Stomach (tissue), 9 donors: ENCODE data around the gene CEP72. TPM values are rescaled to one million over a fixed set of nuclear protein-coding genes. Genes with fewer than 3 reads are reported as not detected.

Experiments
- DNase-seq, 2 donors: peaks; one replicate each; pipeline versions ENCODE4 v3.0.0 to v3.0.0-alpha.2; 2013 to 2019
- H3K27ac ChIP-seq, 5 donors: fragments of 200-600 bp in 4 of 5; sonication (generic) in 4 of 5; one replicate each; pipeline ENCODE4 v1.5.1; 2013 to 2019; ENCODE audit warnings: mild to moderate bottlenecking in 1 of 5, moderate library complexity in 1 of 5
- H3K27me3 ChIP-seq, 3 donors: fragments of 200-600 bp; sonication (generic); one replicate each; pipeline ENCODE4 v1.5.1; 2017 to 2019; ENCODE audit warnings: mixed run types in 1 of 3
- H3K36me3 ChIP-seq, 4 donors: fragments of 200-600 bp; sonication (generic); 1 replicate in 3 of 4; 2 replicates in 1 of 4; pipeline ENCODE4 v1.5.1; 2016 to 2019
- H3K4me1 ChIP-seq, 4 donors: fragments of 200-600 bp; sonication (generic); one replicate each; pipeline ENCODE4 v1.5.1; 2016 to 2019
- H3K4me3 ChIP-seq, 4 donors: fragments of 200-600 bp; sonication (generic) in 3 of 4; one replicate each; pipeline ENCODE4 v1.5.1; 2016 to 2019; ENCODE audit warnings: mild to moderate bottlenecking in 1 of 4
- H3K9me3 ChIP-seq, 4 donors: fragments of 200-600 bp; sonication (generic); one replicate each; pipeline ENCODE4 v1.5.1; 2016 to 2019
- CTCF ChIP-seq, 7 experiments: fragments of 450-650 bp in 4 of 7; fragments of 200-600 bp in 3 of 7; sonication (generic) in 3 of 7; IDR thresholded peaks; one replicate each; pipeline ENCODE4 v1.5.1; 2016 to 2019; ENCODE audit warnings: antibody characterized with exemption in 7 of 7, control low read depth in 2 of 7, mild to moderate bottlenecking in 1 of 7
- EP300 ChIP-seq: sonication (generic); formaldehyde crosslinking; IDR thresholded peaks from one replicate; pipeline ENCODE4 v1.6.1; 2017; ENCODE audit warnings: antibody characterized with exemption
- POLR2A ChIP-seq, 4 donors: fragments of 450-650 bp; IDR thresholded peaks; one replicate each; pipeline ENCODE4 v1.6.1; 2016; ENCODE audit warnings: antibody characterized with exemption in 4 of 4, control low read depth in 2 of 4, mild to moderate bottlenecking in 1 of 4, moderate library complexity in 1 of 4
- POLR2AphosphoS5 ChIP-seq, 3 donors: sonication (generic); formaldehyde crosslinking; IDR thresholded peaks; one replicate each; pipeline ENCODE4 v1.6.1; 2016; ENCODE audit warnings: antibody characterized with exemption in 3 of 3
- WGBS, 5 donors: extraction: QIAGEN DNeasy Blood & Tissue Kit in 3 of 5; methylation state at CpG; one replicate each; pipeline versions ENCODE4 v1.1.5 to v1.1.7; 2013 to 2018; 5-methylcytosine and 5-hydroxymethylcytosine counted together
- intact Hi-C: fragments of 100-400 bp; cut with DNase I; formaldehyde crosslinking; loops from one replicate; pipeline ENCODE4 v1.15.1; 2023; ENCODE audit warnings: low total_unique reads
- polyA plus RNA-seq, 3 donors: library from polyadenylated mRNA; stranded (reverse); fragments of 200-250 nt; gene quantifications; one replicate each; pipeline ENCODE4 v1.2.3, GENCODE V29; 2013
- total RNA-seq, 5 donors: library from RNA; depleted of rRNA; stranded (reverse); fragments of >200 nt; gene quantifications; one replicate each; pipeline versions ENCODE4 v1.1.0 to v1.2.3, GENCODE V29; 2014 to 2016
- donor health status: healthy with polysubstance abuse.
- donor health status: Bipolar disorder and iron deficiency.
- donor health status: healthy.

The CEP72 gene
- total and polyA plus RNA-seq, 8 donors: 0.14 to 11.1 (median 2.1) TPM

- Histone ChIP-seq H3K4me1 (peaks cover 3 to 38% (median 27%) of the 10 kb centered on the region in 4 donors), H3K4me3 (no peak overlapping the region), H3K9me3 (no peaks in the 10 kb centered on the region), H3K27ac (no peak overlapping the region), H3K36me3 (no peaks in the 10 kb centered on the region), H3K27me3 (peaks cover 0 to 34% (median 0%) of the 10 kb centered on the region in 3 donors)
- no peak for TF ChIP-seq POLR2A (IDR thresholded peaks at IDR 0.05)
- no peak for TF ChIP-seq EP300
- TF ChIP-seq POLR2AphosphoS5 (IDR thresholded peaks at IDR 0.05): no peak
- TF ChIP-seq CTCF (IDR thresholded peaks at IDR 0.05): no peak
- peak in 1 of 2 donors; percentile 20 for DNase-seq
- intact Hi-C loops: no loop called here
- 88 to 98% (median 91%) methylated on average over 6 to 9 of the region's 9 CpGs for WGBS, 5 donors
Observed at GRCh38 chr5:610011-610743, 2.0 kb upstream of the CEP72 start.

GRCh38 chr5:610744-611730, 1.1 kb upstream of the CEP72 start:
- peaks cover 3 to 38% (median 27%) of the 10 kb centered on the region in 4 donors for H3K4me1 ChIP-seq
- intact Hi-C loops: no loop called here
- DNase-seq: no peak
- H3K27me3 ChIP-seq: peaks cover 0 to 28% (median 0%) of the 10 kb centered on the region in 3 donors
- 29 to 36% (median 30%) methylated on average over 10 to 11 of the region's 11 CpGs for WGBS, 5 donors
- no peaks in the 10 kb centered on the region for H3K36me3 ChIP-seq
- peak overlapping the region; percentile 77 to 96 (median 92) for H3K4me3 ChIP-seq
- peak overlapping the region in 2 of 5 donors; percentile 74 to 83 for H3K27ac ChIP-seq
- H3K9me3 ChIP-seq: no peaks in the 10 kb centered on the region
- TF ChIP-seq EP300: no peak

GRCh38 chr5:612498-613424, 621 bp downstream of the CEP72 start:
- H3K4me3 ChIP-seq: peak overlapping the region; percentile 77 to 96 (median 92)
- no peak for TF ChIP-seq POLR2A (IDR thresholded peaks at IDR 0.05)
- no peak for TF ChIP-seq POLR2AphosphoS5 (IDR thresholded peaks at IDR 0.05)
- TF ChIP-seq CTCF (IDR thresholded peaks at IDR 0.05): no peak
- no peak for TF ChIP-seq EP300
- peak in 1 of 2 donors; percentile 20 for DNase-seq
- H3K4me1 ChIP-seq: peaks cover 3 to 28% (median 21%) of the 10 kb centered on the region in 4 donors
- peaks cover 0 to 13% (median 0%) of the 10 kb centered on the region in 3 donors for H3K27me3 ChIP-seq
- intact Hi-C loops: no loop called here
- H3K9me3 ChIP-seq: no peaks in the 10 kb centered on the region
- H3K27ac ChIP-seq: peak overlapping the region; percentile 5 to 83 (median 68)
- WGBS, 5 donors: 13 to 39% (median 17%) methylated on average over 15 to 49 of the region's 49 CpGs
- peaks cover 0 to 13% (median 0%) of the 10 kb centered on the region in 4 donors for H3K36me3 ChIP-seq

GRCh38 chr5:616484-617039, 4.4 kb downstream of the CEP72 start:
- TF ChIP-seq POLR2A (IDR thresholded peaks at IDR 0.05) (no peak), CTCF (IDR thresholded peaks at IDR 0.05) (no peak), POLR2AphosphoS5 (IDR thresholded peaks at IDR 0.05) (no peak), EP300 (no peak)
- intact Hi-C loops: no loop called here
- Histone ChIP-seq H3K27ac (no peak overlapping the region), H3K27me3 (no peaks in the 10 kb centered on the region), H3K36me3 (peaks cover 13 to 45% (median 28%) of the 10 kb centered on the region in 4 donors), H3K9me3 (no peaks in the 10 kb centered on the region), H3K4me3 (no peak overlapping the region), H3K4me1 (peaks cover 3 to 18% (median 11%) of the 10 kb centered on the region in 4 donors)
- 72 to 88% (median 79%) methylated on average over 13 of the region's 13 CpGs for WGBS, 5 donors
- no peak for DNase-seq
